Posterior vena cava (tissue), 2 donors: ENCODE results near the gene PCDH9. TPM values are rescaled to one million over a fixed set of nuclear protein-coding genes. Genes with fewer than 3 reads are reported as not detected.

Experiments
- DNase-seq: peaks from one replicate; pipeline ENCODE4 v3.0.0-alpha.2; 2020; ENCODE audit warnings: low spot score
- intact Hi-C, 2 donors: fragments of 100-400 bp; cut with DNase I; formaldehyde crosslinking; loops; one replicate each; pipeline versions ENCODE4 v1.14.1 to v1.14.2; 2022 to 2023
- total RNA-seq, 2 donors: library from RNA; stranded (reverse); fragmentation: NEBNext Ultra II Directional; extraction: Animal tissue kit (Norgen Biotek cat#: 25700); gene quantifications; one replicate each; pipeline ENCODE4 v1.2.1, GENCODE V29; 2021
- donor health status: DM: yes; HTN: yes; CAD: no.
- donor health status: DM: yes; HTN: yes; CAD: no.

The PCDH9 gene
- total RNA-seq, 2 donors from 2014 or later, result 1.6 to 2.4 TPM

DNA sequence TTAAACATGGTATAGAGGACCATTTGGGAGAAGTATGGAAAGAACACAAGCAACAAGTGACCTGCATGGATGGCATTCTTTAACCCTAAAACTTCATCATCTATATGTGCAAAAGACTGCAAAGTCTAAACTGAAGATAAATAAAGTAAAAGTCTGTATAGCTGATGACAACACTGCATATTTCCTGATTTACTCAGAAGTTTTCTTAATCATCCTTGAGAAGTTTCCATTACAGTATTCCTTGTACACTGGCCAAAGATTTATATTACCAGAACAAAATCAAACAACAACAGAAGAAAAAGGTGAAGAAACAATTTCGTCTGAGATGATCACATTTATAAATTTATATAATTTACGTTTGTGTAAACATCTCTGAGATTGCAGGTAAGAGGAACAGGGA is 805.7 kb downstream of the PCDH9 start:
- intact Hi-C loops, result no loop called here
- DNase-seq, result no peak

DNA sequence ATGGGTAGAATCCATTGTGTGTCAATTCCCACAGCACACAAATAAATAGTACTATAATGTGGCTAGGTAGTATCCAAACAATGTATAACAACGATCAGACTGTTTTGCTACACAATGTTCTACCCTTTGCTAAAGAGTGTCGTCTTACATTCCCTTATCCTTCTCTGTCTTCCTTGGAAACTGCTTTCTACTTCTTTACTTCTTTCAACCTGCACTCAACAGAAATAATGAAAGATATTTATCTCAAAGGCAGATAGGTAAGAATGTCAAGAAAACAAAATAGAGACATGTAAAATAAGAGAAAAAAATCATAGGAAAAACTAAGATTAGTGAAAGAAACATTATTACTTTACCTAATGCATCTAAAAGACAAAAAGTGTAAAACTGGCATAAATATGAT is 814.7 kb downstream of the PCDH9 start:
- intact Hi-C loops, result no loop called here
- no peak for DNase-seq

GRCh38 chr13:66414066-66414800 is 815.9 kb downstream of the PCDH9 start:
- no peak for DNase-seq
- intact Hi-C loops, result no loop called here

GRCh38 chr13:66410314-66410713 is 819.8 kb downstream of the PCDH9 start:
- no peak for DNase-seq

GRCh38 chr13:66409542-66409941 is 820.6 kb downstream of the PCDH9 start:
- intact Hi-C loops, result no loop called here
- DNase-seq, result no peak

More at GRCh38 chr13:66410314-66410713, 819.8 kb downstream of the PCDH9 start:
- intact Hi-C loops, result no loop called here

DNA sequence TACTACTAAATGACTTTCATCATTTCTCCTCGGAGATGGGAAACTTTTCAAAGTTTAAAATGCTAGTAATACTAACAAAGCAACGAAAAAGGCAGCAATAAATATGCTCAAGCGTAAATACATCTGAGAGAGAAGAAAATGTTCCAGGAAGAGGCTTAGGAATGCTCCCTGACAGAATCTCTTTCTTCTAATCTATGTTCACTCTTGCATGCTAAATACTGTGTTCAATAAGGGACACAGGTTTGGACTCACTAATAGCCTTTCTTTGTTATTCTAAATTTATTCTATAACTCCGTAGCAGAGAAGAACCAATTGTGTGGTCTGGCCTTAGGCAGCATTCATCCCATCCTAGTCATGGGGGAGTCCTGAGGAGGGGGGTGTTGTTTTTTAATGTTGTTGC is 823.0 kb downstream of the PCDH9 start:
- intact Hi-C loops, result no loop called here
- DNase-seq, result no peak

- intact Hi-C loops, result no loop called here
Observed at GRCh38 chr13:66405908-66406802, 824.0 kb downstream of the PCDH9 start.

DNA sequence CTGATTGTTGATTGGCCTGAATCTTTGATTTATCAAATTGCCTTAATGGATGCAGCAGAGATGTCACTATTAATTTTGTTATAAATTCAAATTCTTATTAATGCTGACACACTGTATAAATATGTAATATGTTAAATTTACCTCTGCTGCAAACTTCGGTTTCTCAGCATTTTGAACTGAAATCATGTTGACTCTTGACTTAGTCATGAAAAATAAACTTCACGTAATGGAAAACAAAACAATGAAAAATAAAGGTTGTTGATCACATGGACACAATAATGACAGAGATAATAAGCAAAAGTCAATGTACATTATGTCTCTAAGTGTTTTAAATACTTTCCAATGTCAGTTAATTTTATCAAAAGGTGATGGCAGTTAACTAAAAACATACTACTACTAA is 827.6 kb downstream of the PCDH9 start:
- intact Hi-C loops, result no loop called here
- DNase-seq, result no peak

More at GRCh38 chr13:66405908-66406802, 824.0 kb downstream of the PCDH9 start:
- DNase-seq, result no peak

- intact Hi-C loops, result no loop called here
- DNase-seq, result no peak
Observed at GRCh38 chr13:66402066-66402465, 828.1 kb downstream of the PCDH9 start.

- intact Hi-C loops, result no loop called here
- no peak for DNase-seq
Observed at GRCh38 chr13:66400292-66400691, 829.8 kb downstream of the PCDH9 start.

DNA sequence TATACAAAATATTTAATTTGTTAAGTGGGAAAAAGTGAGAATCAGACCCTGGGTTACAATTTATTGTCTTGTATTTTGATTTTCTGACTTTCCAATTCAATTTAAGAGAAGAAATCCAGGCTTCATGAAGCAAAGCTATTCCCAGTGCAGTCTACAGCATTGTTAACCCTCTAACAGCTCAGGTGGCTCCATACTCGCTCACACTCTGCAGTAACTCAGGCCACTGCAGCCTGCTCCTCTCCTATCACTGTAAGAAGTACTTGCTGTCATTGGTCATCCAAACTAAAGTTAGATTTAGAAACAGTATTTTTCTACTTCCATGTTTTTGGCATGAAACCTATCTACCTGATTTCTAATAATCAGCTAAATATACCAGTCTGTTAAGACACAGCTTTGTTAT is 830.3 kb downstream of the PCDH9 start:
- intact Hi-C loops, result no loop called here
- DNase-seq, result no peak

DNA sequence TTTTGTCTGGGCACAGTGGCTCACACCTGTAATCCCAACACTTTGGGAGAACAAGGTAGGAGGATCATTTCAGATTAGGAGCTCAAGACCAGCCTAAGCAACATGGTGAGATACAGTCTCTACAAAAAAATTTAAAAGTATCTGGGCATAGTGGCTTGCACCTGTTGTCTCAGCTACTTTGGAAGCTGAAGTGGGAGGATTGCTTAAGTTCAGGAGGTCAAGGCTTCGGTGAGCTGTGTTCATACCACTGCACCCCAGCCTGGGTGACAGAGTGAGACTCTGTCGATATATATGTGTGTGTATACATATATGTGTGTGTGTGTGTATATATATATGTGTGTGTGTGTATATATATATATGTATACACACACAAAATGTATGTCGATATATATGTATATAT is 833.0 kb downstream of the PCDH9 start:
- intact Hi-C loops, result no loop called here
- DNase-seq, result no peak

DNA sequence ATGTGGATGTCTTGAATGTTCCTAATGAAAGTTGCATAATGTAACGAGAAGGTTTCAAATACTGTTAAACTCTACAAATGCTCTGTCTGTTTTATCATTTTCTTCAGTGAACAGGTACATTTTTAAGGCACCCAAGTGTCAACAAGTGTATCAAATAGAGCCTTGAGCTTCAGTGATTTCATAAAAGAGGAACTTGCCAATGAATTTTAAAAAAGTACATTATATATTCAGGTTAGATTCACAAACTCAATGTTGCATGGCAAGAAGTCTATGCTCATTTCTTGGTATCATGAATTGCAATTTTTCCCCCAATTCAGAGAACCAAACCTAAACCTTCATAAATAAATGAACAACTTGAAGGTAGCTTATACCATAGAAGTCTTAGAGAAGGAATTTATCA is 838.8 kb downstream of the PCDH9 start:
- DNase-seq, result no peak
- intact Hi-C loops, result no loop called here

DNA sequence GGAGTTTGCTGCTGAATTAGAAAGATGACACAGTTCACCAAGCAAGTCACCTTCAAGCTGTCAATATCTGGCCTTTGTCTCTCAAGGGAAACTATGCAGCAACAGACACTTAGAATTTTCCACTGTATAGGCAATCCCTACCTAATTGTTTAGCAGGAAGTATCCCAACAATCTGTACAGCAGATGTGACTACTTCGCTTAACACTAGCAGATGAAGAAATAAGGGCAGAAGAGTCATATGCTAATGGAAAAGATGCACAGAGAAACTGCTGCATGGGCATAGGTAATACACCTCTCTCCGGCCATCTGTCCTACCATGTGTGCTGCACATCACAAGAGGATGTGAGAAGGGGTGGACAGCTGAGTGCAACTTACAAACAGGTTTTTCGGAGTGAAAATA is 851.2 kb downstream of the PCDH9 start:
- DNase-seq, result no peak
- intact Hi-C loops, result no loop called here

GRCh38 chr13:66377569-66377968 is 852.6 kb downstream of the PCDH9 start:
- no peak for DNase-seq

DNA sequence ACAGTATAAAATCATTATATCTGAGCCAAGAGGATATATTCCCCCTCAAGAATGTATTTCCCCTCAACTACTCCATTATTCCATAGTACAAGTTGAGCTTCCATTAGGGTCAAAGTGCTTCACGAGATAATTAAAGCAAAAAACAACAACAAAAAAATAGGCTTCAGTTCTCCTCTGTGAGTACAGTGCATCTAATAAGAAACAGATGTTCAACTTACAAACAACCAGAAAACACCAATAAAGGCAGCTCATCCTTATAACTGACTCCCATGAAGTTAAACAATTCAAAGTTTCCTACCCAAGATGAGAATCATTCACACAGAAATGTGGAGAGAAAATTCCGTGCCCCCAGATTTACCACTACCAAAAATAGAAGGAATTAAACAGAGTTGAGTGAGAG is 854.4 kb downstream of the PCDH9 start:
- intact Hi-C loops, result no loop called here

More at GRCh38 chr13:66377569-66377968, 852.6 kb downstream of the PCDH9 start:
- intact Hi-C loops, result no loop called here

GRCh38 chr13:66369666-66370065 is 860.5 kb downstream of the PCDH9 start:
- no peak for DNase-seq
- intact Hi-C loops, result no loop called here

More for the DNA sequence above, 854.4 kb downstream of the PCDH9 start:
- no peak for DNase-seq

DNA sequence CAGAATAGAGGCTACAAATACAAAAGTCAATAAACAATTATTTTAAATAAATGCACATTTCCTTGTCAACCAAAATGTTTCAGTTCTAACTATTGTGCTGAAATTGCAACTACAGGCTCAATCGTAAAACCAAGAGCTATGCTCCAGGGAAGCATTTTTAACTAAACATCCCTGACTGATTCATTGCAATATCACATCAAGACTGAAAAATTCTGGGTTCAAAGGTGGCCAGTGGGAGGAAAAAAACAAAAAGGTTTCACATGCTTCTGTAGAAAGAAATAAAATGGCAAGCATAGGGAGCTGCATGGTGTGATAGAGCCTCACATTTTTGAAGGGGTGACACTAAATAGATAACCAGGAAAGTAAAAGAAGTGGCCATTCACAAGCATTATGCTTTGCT is 862.8 kb downstream of the PCDH9 start:
- DNase-seq, result no peak
- intact Hi-C loops, result no loop called here

- DNase-seq, result no peak
- intact Hi-C loops, result no loop called here
Observed at GRCh38 chr13:66365101-66365500, 865.0 kb downstream of the PCDH9 start.

DNA sequence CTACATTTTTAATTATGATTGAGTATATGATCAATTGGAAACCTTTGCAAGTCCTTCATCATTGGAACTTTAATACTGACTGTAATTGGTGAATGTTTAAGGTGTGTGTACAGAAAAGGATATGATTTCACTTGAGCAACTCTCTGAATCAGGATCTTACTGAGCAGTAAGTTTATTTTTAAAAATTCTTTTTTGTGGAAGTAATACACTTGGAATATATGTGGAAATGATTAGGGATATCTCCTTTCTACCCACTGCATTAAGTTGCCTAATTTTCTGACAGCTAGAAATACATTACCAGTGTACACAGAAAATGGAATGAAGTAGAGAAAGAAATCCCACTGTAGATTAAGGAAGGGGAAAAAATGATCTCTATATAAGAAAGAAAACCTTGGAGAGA is 865.8 kb downstream of the PCDH9 start:
- intact Hi-C loops, result no loop called here

DNA sequence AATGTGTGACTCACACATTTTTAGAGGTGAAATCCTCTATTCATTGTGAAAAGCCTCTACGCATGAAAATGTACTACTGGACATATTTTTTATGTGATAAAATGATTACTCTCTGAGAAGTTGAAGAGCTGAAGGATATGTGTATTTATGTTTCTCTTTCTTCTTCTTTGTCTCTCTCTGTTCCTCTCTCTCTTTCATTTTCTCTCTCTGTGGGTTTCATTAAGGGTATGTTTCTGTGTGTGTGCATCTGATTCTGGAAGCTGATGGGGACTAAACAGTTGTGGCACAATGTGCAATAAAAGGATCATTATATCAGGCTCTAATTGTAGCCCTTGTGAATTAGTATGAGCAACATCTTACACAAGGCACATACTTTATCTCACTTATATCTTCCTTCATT is 867.7 kb downstream of the PCDH9 start:
- intact Hi-C loops, result no loop called here

More for the DNA sequence above, 865.8 kb downstream of the PCDH9 start:
- no peak for DNase-seq

More for the DNA sequence above, 867.7 kb downstream of the PCDH9 start:
- DNase-seq, result no peak
